Right atrium auricular region (tissue), 2 donors: Measurements from ENCODE around the gene ZBTB16. TPM values are rescaled to one million over a fixed set of nuclear protein-coding genes. Genes with fewer than 3 reads are reported as not detected.

ENCODE experiments used
- DNase-seq: peaks from one replicate; pipeline ENCODE4 v3.0.0-alpha.2; 2019; ENCODE audit warnings: low spot score
- H3K27ac ChIP-seq, 2 donors: fragments of 200-600 bp; sonication (generic); 1 replicate in 1 of 2; 2 replicates in 1 of 2; pipeline ENCODE4 v1.5.1; 2016 to 2019
- H3K27me3 ChIP-seq, 2 donors: fragments of 200-600 bp; sonication (generic); one replicate each; pipeline versions ENCODE4 v1.5.1 to v1.6.0; 2017 to 2019
- H3K36me3 ChIP-seq: fragments of 200-600 bp; sonication (generic); one replicate; pipeline ENCODE4 v1.5.1; 2016
- H3K4me1 ChIP-seq, 2 donors: fragments of 200-600 bp; sonication (generic); one replicate each; pipeline versions ENCODE4 v1.5.1 to v1.6.0; 2017 to 2019
- H3K4me3 ChIP-seq, 2 donors: fragments of 200-600 bp; sonication (generic); 1 replicate in 1 of 2; 2 replicates in 1 of 2; pipeline ENCODE4 v1.5.1; 2017 to 2019; ENCODE audit warnings: mild to moderate bottlenecking in 1 of 2, moderate library complexity in 1 of 2
- H3K9me3 ChIP-seq, 2 donors: fragments of 200-600 bp; sonication (generic); one replicate each; pipeline ENCODE4 v1.5.1; 2019
- CTCF ChIP-seq, 2 donors: fragments of 200-600 bp; sonication (generic); IDR thresholded peaks; one replicate each; pipeline ENCODE4 v1.5.1; 2019; ENCODE audit warnings: antibody characterized with exemption in 2 of 2
- total RNA-seq, 2 donors: library from RNA; depleted of rRNA; stranded (reverse); fragments of >200 nt; gene quantifications; one replicate each; pipeline ENCODE4 v1.1.0, GENCODE V29; 2016

The ZBTB16 gene
- total RNA-seq, 2 donors from 2014 or later = 65.5 to 101 TPM

DNA sequence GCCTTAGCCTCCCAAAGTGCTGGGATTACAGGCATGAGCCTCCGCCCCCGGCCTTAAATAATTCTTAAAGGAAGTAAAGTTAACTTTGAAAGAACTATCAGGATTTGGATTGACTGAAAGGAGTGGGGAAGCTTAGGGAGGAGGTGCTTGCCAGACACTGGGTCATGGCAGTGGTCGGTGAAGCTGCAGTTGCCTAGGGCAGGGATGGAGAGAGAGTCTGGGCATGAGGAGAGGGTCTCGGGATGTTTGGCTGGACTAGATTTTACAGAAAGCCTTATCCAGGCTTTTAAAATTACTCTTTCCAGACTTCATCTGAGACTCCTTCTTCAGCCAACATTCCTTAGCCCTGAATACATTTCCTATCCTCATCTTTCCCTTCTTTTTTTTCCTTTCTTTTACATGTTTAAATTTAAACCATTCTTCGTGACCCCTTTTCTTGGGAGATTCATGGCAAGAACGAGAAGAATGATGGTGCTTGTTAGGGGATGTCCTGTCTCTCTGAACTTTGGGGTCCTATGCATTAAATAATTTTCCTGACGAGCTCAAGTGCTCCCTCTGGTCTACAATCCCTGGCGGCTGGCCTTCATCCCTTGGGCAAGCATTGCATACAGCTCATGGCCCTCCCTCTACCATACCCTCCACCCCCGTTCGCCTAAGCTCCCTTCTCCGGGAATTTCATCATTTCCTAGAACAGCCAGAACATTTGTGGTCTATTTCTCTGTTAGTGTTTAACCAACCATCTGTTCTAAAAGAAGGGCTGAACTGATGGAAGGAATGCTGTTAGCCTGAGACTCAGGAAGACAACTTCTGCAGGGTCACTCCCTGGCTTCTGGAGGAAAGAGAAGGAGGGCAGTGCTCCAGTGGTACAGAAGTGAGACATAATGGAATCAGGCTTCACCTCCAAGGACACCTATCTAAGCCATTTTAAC is 236.4 kb downstream of the ZBTB16 start, which contains the start of gene NNMT:
Gene NNMT, plus strand, starts transcription at position 724 of the 929 bp plus-strand sequence. Its CDS starts 158 bp downstream, at position 882.
- Histone ChIP-seq H3K36me3 (peaks cover 22% of the 10 kb centered on the region), H3K27ac (peak within 1 kb of the TSS; percentile 81 to 96), H3K9me3 (peaks cover 0 to 12% of the 10 kb centered on the region in 2 donors), H3K4me3 (peak within 1 kb of the TSS; percentile 41 to 48), H3K4me1 (peaks cover 0 to 41% of the 10 kb centered on the region in 2 donors), H3K27me3 (no peaks in the 10 kb centered on the region)
- peak; percentile 82 for DNase-seq
- no peak for TF ChIP-seq CTCF (IDR thresholded peaks at IDR 0.05)

DNA sequence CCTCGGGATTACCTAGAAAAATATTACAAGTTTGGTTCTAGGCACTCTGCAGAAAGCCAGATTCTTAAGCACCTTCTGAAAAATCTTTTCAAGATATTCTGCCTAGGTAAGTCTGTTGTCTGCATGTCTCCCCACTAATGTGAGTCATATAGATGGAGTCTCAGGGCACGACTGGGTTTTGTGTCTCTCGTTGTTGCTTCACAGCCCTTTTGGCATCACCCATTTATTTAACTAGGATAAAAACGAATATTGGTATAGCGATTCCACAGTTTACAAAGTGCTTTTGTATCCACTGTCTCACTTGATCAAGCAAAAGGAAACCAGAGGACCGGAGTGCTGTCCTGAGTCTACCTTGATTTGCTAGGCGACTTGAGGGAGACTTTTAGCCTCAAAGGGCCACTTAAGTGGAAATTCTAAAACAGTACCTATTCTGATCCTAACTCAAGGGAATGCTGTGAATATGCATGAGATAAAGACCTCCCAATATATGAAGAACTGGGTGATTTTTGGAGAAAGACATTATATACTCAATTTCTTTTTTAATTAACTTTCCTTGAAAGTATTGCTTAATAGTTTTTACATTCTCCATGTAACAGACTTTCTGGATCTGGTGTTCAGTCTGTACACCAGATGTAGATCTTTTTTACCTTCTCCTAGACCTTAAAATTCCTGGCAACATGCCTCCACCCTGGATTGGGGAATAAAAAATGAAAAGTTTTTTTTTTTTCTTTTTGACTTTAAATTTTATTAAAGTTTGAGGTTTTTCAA is 237.3 kb downstream of the ZBTB16 start:
- H3K4me1 ChIP-seq = peaks cover 0 to 33% of the 10 kb centered on the region in 2 donors
- H3K4me3 ChIP-seq = peak overlapping the region; percentile 41 to 48
- H3K27me3 ChIP-seq = no peaks in the 10 kb centered on the region
- peaks cover 27% of the 10 kb centered on the region for H3K36me3 ChIP-seq
- H3K9me3 ChIP-seq = peaks cover 0 to 20% of the 10 kb centered on the region in 2 donors
- DNase-seq = no peak
- TF ChIP-seq CTCF (IDR thresholded peaks at IDR 0.05) = no peak
- H3K27ac ChIP-seq = peak overlapping the region; percentile 81 to 96

- no peak for TF ChIP-seq CTCF (IDR thresholded peaks at IDR 0.05)
- peaks cover 0 to 30% of the 10 kb centered on the region in 2 donors for H3K9me3 ChIP-seq
- no peaks in the 10 kb centered on the region for H3K27me3 ChIP-seq
- no peak for DNase-seq
- peaks cover 0 to 21% of the 10 kb centered on the region in 2 donors for H3K4me1 ChIP-seq
- peak overlapping the region; percentile 41 to 48 for H3K4me3 ChIP-seq
- peaks cover 27% of the 10 kb centered on the region for H3K36me3 ChIP-seq
- H3K27ac ChIP-seq = peak overlapping the region; percentile 81 to 96
These were observed 238.5 kb downstream of the ZBTB16 start for GRCh38 chr11:114297806-114298709.

GRCh38 chr11:114298710-114299109 is 239.2 kb downstream of the ZBTB16 start:
- Histone ChIP-seq H3K27ac (peak overlapping the region; percentile 81 to 96), H3K27me3 (no peaks in the 10 kb centered on the region), H3K4me1 (peaks cover 0 to 18% of the 10 kb centered on the region in 2 donors), H3K9me3 (peaks cover 0 to 30% of the 10 kb centered on the region in 2 donors), H3K4me3 (peak overlapping the region; percentile 41 to 48), H3K36me3 (peaks cover 28% of the 10 kb centered on the region)
- TF ChIP-seq CTCF (IDR thresholded peaks at IDR 0.05) = no peak
- DNase-seq = no peak

Other genes starting within 250 kb of the ZBTB16 start
- gene USP28, start 184.1 kb upstream of the ZBTB16 start, total RNA-seq = 100 to 1,000 TPM; 116 to 135 TPM
- gene HTR3B, start 154.9 kb upstream of the ZBTB16 start, total RNA-seq = not detected
- under 1 TPM in 1 of 2 donors, not detected in 1; 0.24 TPM for gene HTR3A, start 84.6 kb upstream of the ZBTB16 start, total RNA-seq
- 100 to 1,000 TPM in 1 of 2 donors, 10 to 100 TPM in 1; 83.7 to 240 TPM for gene NNMT, start 236.7 kb downstream of the ZBTB16 start, total RNA-seq